H1 (cell line): ENCODE data around the gene CUBN. TPM values are rescaled to one million over a fixed set of nuclear protein-coding genes. Genes with fewer than 3 reads are reported as not detected.

Experiments
- CREB1 ChIP-seq: IDR thresholded peaks from 2 replicates; pipeline ENCODE4 v1.6.1; 2012; ENCODE audit warnings: inconsistent platforms
- CTBP2 ChIP-seq: IDR thresholded peaks from 2 replicates; pipeline ENCODE4 v1.7.0; 2011; ENCODE audit warnings: borderline replicate concordance, mild to moderate bottlenecking, moderate library complexity, mixed read lengths, low read length; ENCODE audit not compliant: insufficient read depth, insufficient read length
- JUN ChIP-seq: IDR thresholded peaks from 2 replicates; pipeline ENCODE4 v1.6.1; 2011; ENCODE audit warnings: low read depth, mild to moderate bottlenecking, improper control_type of control experiment, low read length
- POLR2AphosphoS5 ChIP-seq: IDR thresholded peaks from 2 replicates; pipeline ENCODE4 v1.6.1; 2011; ENCODE audit warnings: low read depth, low read length
- RAD21 ChIP-seq, 2 experiments: IDR thresholded peaks in 1 of 2; conservative IDR thresholded peaks in 1 of 2; 2 replicates each; pipeline ENCODE4 v1.6.1; 2011; ENCODE audit warnings: low read depth in 2 of 2, low read length in 2 of 2, improper control_type of control experiment in 1 of 2, inconsistent platforms in 1 of 2, mild to moderate bottlenecking in 1 of 2, moderate library complexity in 1 of 2
- polyA plus RNA-seq, 7 experiments: library from polyadenylated mRNA; depleted of rRNA in 3 of 7; stranded (reverse) in 5 of 7; unstranded in 2 of 7; fragments of >200 nt in 5 of 7; fragments of 200-250 nt in 2 of 7; gene quantifications; 1 replicate in 5 of 7; 2 replicates in 1 of 7; 4 replicates in 1 of 7; pipeline versions ENCODE4 v1.2.1 to v1.2.3, GENCODE V29; 2011 to 2013; ENCODE audit warnings: missing spikeins in 2 of 7, mixed read lengths in 2 of 7
- total RNA-seq: library from RNA; stranded (reverse); fragmentation: NEBNext Ultra II Directional; extraction: Animal tissue kit (Norgen Biotek cat#: 25700); gene quantifications from 2 replicates; pipeline ENCODE4 v1.2.1, GENCODE V29; 2021

CUBN gene
- total and polyA plus RNA-seq, 2 of the 8 experiments (the other 6 are each of a cell fraction or from before 2014, with no cell fraction given), result 0.04 to 0.08 TPM

DNA sequence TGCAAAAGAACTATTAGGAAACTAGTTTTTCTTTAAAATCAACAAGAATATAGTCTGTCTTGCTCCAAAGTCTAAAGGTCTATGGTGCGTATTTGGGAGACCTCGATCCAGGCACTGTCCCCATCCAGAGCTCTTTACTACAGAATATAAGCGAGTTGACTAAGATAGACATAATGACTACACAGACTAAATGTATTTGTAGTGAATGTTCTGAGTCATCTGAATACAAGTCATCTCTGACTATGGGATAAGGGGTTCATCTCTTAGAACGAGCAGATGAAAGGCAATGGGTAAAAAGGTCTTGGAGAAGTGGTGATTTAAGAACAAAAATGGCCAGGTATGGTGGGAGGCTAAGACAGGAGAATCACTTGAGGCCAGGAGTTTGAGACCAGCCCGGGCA, 176.3 kb downstream of the CUBN start (continued):
- TF ChIP-seq JUN (no peak), RAD21 (IDR thresholded peaks at IDR 0.05 in 1 of 2, conservative IDR thresholded peaks at IDR 0.05 in 1 of 2; ENCODE audit: low read depth in 2 of 2, low read length in 2 of 2) (no peak), POLR2AphosphoS5 (no peak), CREB1 (no peak), CTBP2 (no peak)
- TF ChIP-seq, all 59 proteins: peak for 0
